Measurements from ENCODE around the gene ZNF345. TPM values are rescaled to one million over a fixed set of nuclear protein-coding genes. Genes with fewer than 3 reads are reported as not detected.
A peak's percentile ranks its signal among the peaks of the same experiment; 100 is the strongest.

Gene ZNF345
- total RNA-seq, 3 donors from 2014 or later (not counting 1 experiment from before 2014, with no cell fraction given): 7.1 to 19.5 (median 10.0) TPM

- Histone ChIP-seq H3K27me3 (ENCODE audit: control insufficient read depth, insufficient read depth, low read length) (no peaks in the 10 kb centered on the region), H3K4me3 (ENCODE audit: low read length) (peak overlapping the region; percentile 80), H3K36me3 (ENCODE audit: control insufficient read depth, insufficient read depth, low read length) (peaks cover 5% of the 10 kb centered on the region), H3K27ac (ENCODE audit: low read length) (peak overlapping the region; percentile 94), H3K4me1 (ENCODE audit: control insufficient read depth, insufficient read depth, low read length) (peaks cover 14% of the 10 kb centered on the region), H3K9me3 (ENCODE audit: control insufficient read depth, insufficient read depth, low read length) (peaks cover 13% of the 10 kb centered on the region)
- Mint-ChIP-seq H3K4me1 (peaks cover 0 to 6% of the 10 kb centered on the region in 2 donors), H3K9me3 (peaks cover 5 to 9% of the 10 kb centered on the region in 2 donors), H3K4me3 (no peak overlapping the region), H3K27ac (no peak overlapping the region), H3K27me3 (ENCODE audit: low read depth in 2 of 2) (no peaks in the 10 kb centered on the region), H3K36me3 (peaks cover 21% of the 10 kb centered on the region)
- WGBS (ENCODE audit: insufficient coverage): 36% methylated on average over 8 of the region's 8 CpGs
- ATAC-seq: peak in 2 of 3 donors; percentile 6 to 9
- DNase-seq: peak in 1 of 2 donors; percentile 17
- intact Hi-C loops (cut with micrococcal nuclease): loop anchor here (2.0 kb wide), 1 partner anchor 309 kb away; the partner anchor contains the start of gene ZNF260
- TF ChIP-seq, protein P1, sequence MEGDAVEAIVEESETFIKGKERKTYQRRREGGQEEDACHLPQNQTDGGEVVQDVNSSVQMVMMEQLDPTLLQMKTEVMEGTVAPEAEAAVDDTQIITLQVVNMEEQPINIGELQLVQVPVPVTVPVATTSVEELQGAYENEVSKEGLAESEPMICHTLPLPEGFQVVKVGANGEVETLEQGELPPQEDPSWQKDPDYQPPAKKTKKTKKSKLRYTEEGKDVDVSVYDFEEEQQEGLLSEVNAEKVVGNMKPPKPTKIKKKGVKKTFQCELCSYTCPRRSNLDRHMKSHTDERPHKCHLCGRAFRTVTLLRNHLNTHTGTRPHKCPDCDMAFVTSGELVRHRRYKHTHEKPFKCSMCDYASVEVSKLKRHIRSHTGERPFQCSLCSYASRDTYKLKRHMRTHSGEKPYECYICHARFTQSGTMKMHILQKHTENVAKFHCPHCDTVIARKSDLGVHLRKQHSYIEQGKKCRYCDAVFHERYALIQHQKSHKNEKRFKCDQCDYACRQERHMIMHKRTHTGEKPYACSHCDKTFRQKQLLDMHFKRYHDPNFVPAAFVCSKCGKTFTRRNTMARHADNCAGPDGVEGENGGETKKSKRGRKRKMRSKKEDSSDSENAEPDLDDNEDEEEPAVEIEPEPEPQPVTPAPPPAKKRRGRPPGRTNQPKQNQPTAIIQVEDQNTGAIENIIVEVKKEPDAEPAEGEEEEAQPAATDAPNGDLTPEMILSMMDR (IDR thresholded peaks at IDR 0.05): no peak
Measured at GRCh38 chr19:36837176-36837905, 13.3 kb upstream of the ZNF345 start.

GRCh38 chr19:36837906-36838783, 12.5 kb upstream of the ZNF345 start, which contains the start of gene ZNF790:
Gene ZNF790, minus strand, starts transcription at chr19:36838387. Its CDS starts 12,768 bp downstream, at chr19:36825619.
- DNase-seq (peak; percentile 83 to 91), ATAC-seq (peak; percentile 91 to 97 (median 94))
- no peak within 1 kb of the TSS for H3K4me3 Mint-ChIP-seq
- Histone ChIP-seq H3K27me3 (ENCODE audit: control insufficient read depth, insufficient read depth, low read length) (no peaks in the 10 kb centered on the region), H3K4me3 (ENCODE audit: low read length) (peak within 1 kb of the TSS; percentile 80), H3K9me3 (ENCODE audit: control insufficient read depth, insufficient read depth, low read length) (peaks cover 5% of the 10 kb centered on the region), H3K27ac (ENCODE audit: low read length) (peak within 1 kb of the TSS; percentile 94), H3K36me3 (ENCODE audit: control insufficient read depth, insufficient read depth, low read length) (peaks cover 6% of the 10 kb centered on the region), H3K4me1 (ENCODE audit: control insufficient read depth, insufficient read depth, low read length) (peaks cover 14% of the 10 kb centered on the region)
- no peaks in the 10 kb centered on the region for H3K27me3 Mint-ChIP-seq (ENCODE audit: low read depth in 2 of 2)
- TF ChIP-seq, protein P1 (IDR thresholded peaks at IDR 0.05): no peak
- no peak within 1 kb of the TSS for H3K27ac Mint-ChIP-seq
- 1% methylated on average over 56 of the region's 56 CpGs for WGBS (ENCODE audit: insufficient coverage)
- H3K36me3 Mint-ChIP-seq: peaks cover 15% of the 10 kb centered on the region
- peaks cover 0 to 6% of the 10 kb centered on the region in 2 donors for H3K4me1 Mint-ChIP-seq
- intact Hi-C loops (cut with micrococcal nuclease): loop anchor here (1.0 to 2.0 kb wide), 5 partner anchors 12 to 309 kb away; partner anchors contain the start of genes ZNF260, ZNF345, ZNF568 and ZNF829
- peaks cover 2 to 6% of the 10 kb centered on the region in 2 donors for H3K9me3 Mint-ChIP-seq

- Histone ChIP-seq H3K27me3 (ENCODE audit: control insufficient read depth, insufficient read depth, low read length) (no peaks in the 10 kb centered on the region), H3K36me3 (ENCODE audit: control insufficient read depth, insufficient read depth, low read length) (peaks cover 4% of the 10 kb centered on the region), H3K4me3 (ENCODE audit: low read length) (peak overlapping the region; percentile 80), H3K4me1 (ENCODE audit: control insufficient read depth, insufficient read depth, low read length) (peaks cover 14% of the 10 kb centered on the region), H3K9me3 (ENCODE audit: control insufficient read depth, insufficient read depth, low read length) (peaks cover 3% of the 10 kb centered on the region), H3K27ac (ENCODE audit: low read length) (peak overlapping the region; percentile 94)
- intact Hi-C loops (cut with micrococcal nuclease): loop anchor here (1.0 kb wide), 4 partner anchors 11 to 77 kb away; partner anchors contain the start of genes ZNF345, ZNF568, ZNF829 and ZNF850
- Mint-ChIP-seq H3K27me3 (ENCODE audit: low read depth in 2 of 2) (no peaks in the 10 kb centered on the region), H3K36me3 (peaks cover 9% of the 10 kb centered on the region), H3K27ac (no peak overlapping the region), H3K4me1 (peaks cover 0 to 6% of the 10 kb centered on the region in 2 donors), H3K9me3 (peaks cover under 1 to 2% of the 10 kb centered on the region in 2 donors), H3K4me3 (no peak overlapping the region)
- no peak for ATAC-seq
- no peak for DNase-seq
- TF ChIP-seq, protein P1 (IDR thresholded peaks at IDR 0.05): no peak
- WGBS (ENCODE audit: insufficient coverage): 51% methylated on average over 11 of the region's 12 CpGs
Measured at GRCh38 chr19:36838784-36839324, 11.8 kb upstream of the ZNF345 start.

All from natural killer cell (primary cell).